Umbilical cord (tissue), 2 donors: ENCODE data around the gene N4BP2L2. TPM values are rescaled to one million over a fixed set of nuclear protein-coding genes. Genes with fewer than 3 reads are reported as not detected.
A peak's percentile ranks its signal among the peaks of the same experiment; 100 is the strongest.

ENCODE experiments used
- DNase-seq: peaks from one replicate; pipeline ENCODE4 v3.0.0-alpha.2; 2015; ENCODE audit warnings: low spot score
- total RNA-seq: library from RNA; depleted of rRNA; stranded (reverse); fragments of >200 nt; gene quantifications from one replicate; pipeline ENCODE4 v1.2.3, GENCODE V29; 2014; ENCODE audit warnings: low replicate concordance; ENCODE audit not compliant: insufficient read depth

N4BP2L2 gene
- total RNA-seq, 1 donor from 2014 or later: 117 TPM

DNA sequence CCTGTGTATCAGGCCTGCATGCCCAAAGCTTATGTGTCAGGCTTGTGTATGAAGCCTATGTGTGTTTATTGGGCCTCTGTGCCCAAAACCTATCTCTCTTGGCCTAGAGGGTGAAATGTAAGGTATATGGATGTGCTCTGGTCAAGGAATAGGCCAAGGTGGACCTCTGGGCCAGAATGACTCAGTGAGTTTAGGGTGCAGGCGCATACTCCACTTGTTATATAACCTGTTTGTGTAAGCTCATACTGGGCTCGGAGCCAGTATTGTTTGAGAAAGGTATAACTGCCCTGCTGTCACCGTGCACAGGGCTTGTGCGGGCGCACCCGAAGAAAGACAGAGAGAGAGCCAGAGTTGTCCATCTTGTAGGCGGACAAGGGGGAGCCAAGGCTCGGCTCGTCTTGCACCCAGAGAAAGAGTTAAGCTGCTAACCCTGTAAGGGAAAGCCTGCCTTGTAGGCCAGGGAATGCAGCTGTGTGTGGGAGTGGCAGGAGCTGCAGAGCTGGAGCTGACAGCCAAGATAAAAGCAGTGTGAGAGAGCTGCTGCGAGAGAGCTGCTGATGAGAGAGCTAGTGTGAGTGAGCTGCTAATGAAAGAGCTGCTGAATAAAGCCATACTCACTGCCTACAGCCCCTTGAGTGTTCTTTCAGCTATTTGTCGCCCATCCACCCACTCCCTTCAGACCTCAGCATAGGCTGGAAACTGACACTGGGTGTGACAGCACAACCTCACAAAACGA lies 67.2 kb downstream of the N4BP2L2 start:
- peak; percentile 20 for DNase-seq

DNA sequence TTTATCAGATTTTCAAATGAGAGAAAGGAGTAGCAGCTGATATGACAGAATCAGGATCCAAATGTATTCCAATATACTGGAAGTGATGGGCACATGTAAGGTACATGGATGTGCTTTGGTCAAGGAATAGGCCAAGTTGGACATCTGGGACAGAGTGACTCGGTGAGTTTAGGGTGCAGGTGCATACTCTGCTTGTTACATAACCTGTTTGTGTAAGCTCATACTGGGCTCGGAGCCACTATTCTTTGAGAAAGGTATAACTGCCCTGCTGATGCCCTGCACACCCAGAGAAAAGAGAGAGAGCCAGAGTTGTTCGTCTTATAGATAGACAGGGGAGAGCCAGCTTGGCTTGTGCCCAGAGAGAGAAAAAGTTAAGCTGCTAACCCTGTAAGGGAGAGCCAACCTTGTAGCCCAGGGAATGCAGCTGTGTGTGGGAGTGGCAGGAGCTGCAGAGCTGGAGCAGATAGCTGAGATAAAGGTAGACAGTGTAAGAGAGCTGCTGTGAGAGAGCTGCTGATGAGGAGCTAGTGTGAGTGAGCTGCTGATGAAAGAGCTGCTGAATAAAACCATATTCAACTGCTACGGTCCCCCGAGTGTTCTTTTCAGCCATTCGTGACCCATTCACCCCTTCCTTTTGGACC lies 70.0 kb downstream of the N4BP2L2 start:
- no peak for DNase-seq

DNA sequence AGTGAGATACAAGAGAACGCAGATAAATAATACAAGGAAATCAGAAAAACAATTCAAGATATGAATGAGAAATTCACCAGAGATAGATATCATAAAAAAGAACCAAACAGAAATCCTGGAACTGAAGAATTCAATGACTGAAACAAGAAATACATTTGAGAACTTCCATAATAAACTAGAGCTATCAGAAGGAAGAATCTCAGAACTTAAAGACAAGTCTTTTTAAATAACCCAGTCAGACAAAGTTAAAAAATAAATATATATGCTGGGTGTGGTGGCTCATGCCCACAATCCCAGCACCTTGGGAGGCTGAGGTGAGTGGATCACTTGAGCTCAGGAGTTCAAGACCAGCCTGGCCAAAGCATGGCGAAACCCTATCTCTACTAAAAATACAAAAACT lies 82.0 kb downstream of the N4BP2L2 start:
- no peak for DNase-seq

GRCh38 chr13:32455594-32455903 lies 83.0 kb downstream of the N4BP2L2 start:
- DNase-seq: no peak

DNA sequence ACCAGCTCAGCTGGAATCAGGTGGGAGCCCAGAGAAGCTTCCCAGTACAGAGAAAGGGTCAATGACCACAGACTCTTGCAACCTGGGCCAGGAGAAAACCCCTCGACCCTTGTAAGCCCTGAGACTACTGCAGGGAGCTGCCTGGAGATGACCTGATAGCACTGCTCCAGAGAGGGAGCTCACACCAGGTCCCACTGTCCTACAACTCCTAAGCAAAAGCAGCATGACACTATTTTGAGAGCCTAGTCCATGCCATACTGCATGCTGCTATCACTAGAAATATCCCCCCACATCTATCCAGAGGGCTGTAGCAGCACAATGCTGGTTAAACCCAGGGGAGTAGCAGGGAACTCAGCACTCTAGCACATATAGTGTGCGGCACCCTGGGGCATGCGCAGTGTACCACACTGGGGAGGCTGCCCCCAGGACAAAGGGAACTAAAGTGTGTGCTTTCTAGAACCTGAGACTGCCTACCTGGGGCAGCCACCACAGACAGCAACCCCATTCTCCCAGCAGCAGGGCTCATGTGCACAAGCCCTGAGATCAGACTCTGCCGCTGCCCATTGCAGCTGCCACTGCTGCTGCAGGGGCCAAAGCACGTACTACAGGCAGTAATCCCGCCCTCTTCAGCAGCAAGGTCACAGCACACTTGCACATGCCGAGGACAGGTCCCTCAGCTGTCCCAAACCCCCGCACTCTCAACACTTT lies 83.6 kb downstream of the N4BP2L2 start:
- DNase-seq: no peak

GRCh38 chr13:32453981-32454380 lies 84.6 kb downstream of the N4BP2L2 start:
- DNase-seq: no peak

DNA sequence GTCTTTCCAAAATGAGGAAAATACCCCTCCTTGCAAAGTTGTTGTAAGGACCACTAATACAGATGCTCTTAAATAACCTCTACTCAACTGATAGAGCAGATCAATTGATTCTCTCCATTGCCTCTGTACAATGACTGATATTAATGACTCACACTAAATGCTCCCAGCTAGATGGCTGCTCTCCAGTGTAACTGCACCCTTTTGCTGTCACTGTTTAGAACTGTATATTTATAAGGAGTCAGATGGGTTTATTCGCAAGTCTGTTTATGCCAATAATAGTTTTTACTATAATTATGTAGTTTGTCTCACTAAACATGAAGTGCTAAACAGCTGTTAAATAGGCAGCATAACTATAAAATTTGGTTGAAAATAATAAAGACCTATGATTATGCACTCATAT lies 89.6 kb downstream of the N4BP2L2 start:
- DNase-seq: no peak

GRCh38 chr13:32447894-32448623 lies 90.5 kb downstream of the N4BP2L2 start:
- DNase-seq: no peak

DNA sequence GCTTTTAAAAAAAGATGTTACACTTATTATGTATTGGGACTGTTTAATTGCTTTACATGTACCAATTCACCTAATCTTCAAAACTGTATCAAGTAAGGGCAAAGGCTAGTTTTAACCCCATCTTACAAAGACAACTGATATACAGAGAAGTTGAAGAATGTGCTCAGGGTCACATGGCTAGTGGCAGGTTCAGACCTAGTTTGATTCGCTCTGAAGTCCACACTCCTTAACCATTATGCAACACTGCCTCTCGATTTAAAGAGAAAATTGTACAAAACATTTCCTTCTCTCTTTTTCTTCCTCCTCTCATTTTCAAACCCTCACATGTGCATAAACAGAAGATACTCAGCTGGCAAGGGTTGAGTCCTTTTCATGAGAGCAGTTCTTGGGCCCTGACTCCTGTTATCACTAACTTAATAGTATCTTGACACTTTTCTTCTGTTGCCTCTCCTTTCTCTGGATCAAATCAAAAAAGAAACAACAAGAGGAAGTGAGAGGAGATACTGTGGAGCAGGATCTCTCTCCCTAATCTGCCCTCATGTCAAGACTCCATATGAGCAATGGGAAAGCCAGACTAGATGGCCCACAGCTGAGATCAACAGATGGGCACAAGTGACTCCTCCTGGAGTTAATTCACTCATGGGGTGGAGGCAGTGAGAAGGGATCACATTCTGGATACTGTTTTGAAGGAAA lies 91.7 kb downstream of the N4BP2L2 start:
- DNase-seq: no peak

DNA sequence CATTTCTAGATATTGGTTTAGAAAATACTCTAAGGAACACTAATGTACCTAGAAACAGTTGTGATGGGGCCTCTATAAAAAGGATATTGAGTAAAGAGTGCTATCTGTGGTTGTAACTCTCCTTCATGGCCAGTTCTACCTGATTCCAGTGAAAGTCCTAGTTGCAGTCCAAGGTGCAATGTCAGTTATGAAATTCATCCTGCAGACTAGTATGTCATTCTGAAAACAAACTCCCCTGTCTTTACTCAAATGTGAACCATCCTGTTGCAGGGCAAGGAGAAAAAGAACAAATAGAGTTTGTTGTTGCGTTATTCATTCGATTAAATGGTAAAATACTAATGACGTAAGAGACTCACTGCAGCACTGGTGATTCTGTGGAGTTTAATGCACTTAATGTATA lies 92.4 kb downstream of the N4BP2L2 start:
- no peak for DNase-seq

GRCh38 chr13:32445461-32445860 lies 93.1 kb downstream of the N4BP2L2 start:
- no peak for DNase-seq

GRCh38 chr13:32443111-32443510 lies 95.5 kb downstream of the N4BP2L2 start:
- no peak for DNase-seq

DNA sequence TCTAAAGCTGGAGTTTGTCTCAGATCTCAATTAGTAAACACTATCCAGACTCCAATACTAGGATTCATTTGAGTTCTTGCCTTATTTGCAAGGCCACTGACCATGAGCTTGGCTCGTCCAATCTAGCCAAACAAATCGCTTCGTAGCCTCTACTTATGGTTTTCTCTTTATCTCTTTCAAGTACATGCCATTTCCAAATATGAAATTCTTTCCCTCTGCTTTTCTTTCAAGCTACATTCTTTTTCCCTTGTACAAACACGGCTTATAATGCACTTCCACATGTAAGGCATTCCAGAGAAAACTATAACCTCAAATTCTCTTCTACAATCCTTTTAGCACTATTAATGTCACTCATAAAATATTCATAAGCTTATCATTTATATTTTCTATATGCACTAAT lies 99.7 kb downstream of the N4BP2L2 start:
- DNase-seq: no peak

DNA sequence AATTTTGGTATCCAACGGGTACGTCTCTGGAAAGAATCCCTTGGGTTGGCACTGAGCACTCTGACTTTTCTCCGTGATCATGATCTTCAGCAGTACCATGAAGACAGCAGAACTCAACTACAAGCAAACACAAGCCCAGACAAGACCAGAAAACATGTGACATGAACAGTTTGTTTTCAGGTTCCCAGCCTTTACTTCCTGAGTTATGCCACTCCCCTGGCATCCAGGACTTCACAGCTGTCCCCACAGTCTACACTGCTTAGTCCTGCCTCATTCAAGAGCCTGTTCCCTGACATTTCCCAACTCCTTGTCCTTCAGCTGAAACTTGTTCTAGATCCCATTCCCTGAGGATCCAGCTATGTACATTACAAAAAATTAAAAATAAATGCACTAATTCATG lies 105.7 kb downstream of the N4BP2L2 start:
- DNase-seq: no peak

DNA sequence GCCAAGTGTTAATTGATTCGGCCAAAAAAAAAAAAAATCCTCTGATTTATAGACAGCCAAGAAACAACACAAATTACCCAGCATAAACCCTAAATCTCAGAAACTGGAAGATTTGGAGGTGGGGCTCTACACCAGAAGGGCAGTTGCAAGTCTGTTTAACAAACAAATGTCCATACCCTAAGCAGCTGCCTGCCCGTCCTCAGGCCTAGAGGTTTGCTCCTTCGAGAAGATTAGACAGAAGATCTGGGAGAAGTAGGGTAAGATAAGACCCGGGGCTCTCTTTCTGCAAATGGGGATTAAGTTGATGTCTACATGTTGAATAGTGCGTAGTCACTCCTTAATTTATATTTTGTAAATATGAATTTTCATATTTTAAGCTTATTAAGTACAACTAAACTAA lies 107.2 kb downstream of the N4BP2L2 start:
- DNase-seq: no peak

GRCh38 chr13:32430018-32430747 lies 108.4 kb downstream of the N4BP2L2 start:
- DNase-seq: no peak

DNA sequence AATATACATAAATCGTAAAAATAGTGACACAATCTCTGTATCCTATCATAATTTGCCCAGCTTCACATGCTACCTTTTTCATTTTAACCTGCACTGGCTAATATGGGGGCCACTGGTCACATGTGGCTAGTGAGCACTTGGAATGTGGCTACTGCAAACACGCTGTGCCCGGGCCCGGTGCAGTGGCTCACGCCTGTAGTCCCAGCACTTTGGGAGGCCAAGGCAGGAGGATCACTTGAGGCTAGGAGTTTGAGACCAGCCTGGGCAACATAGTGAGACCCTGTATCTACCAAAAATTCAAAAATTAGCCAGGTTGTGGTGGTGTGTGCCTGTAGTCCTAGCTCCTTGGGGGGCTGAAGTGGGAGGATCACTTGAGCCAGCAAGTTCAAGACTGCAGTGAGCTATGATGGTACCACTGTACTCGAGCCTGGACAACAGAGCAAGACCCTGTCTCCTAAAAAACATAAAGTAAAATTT lies 109.1 kb downstream of the N4BP2L2 start:
- DNase-seq: no peak

- DNase-seq: no peak
Measured at GRCh38 chr13:32428581-32429432, 109.8 kb downstream of the N4BP2L2 start.

- DNase-seq: peak; percentile 57
Measured at GRCh38 chr13:32427852-32428580, 110.6 kb downstream of the N4BP2L2 start, which contains the start of gene N4BP2L1. TSS of gene N4BP2L1 (minus strand) at chr13:32428130. CDS start at chr13:32428082, 48 bp downstream.
